A549 (cell line): Measurements from ENCODE around the gene PCGF1. TPM values are rescaled to one million over a fixed set of nuclear protein-coding genes. Genes with fewer than 3 reads are reported as not detected.

Source experiments
- ATAC-seq, 2 experiments: fragments of 200-7000 bp in 1 of 2; fragments of >200 bp in 1 of 2; cut with Nextera tagmentation in 1 of 2; cut with Tn5 transposase in 1 of 2; 3 replicates each; pipeline versions ENCODE4 v1.8.0 to v1.9.1; 2018 to 2020; ENCODE audit warnings: mild to moderate bottlenecking in 1 of 2, moderate library complexity in 1 of 2
- CTCF ChIA-PET: fragments of 300-600 bp; sonication (Branson Sonifier 250); formaldehyde crosslinking; extraction: SDS; loops from one replicate; lab custom pipeline; 2021; ENCODE audit warnings: antibody characterized with exemption, inconsistent platforms; lab: Yijun Ruan, JAX
- POLR2A ChIA-PET: fragments of 350-600 bp; formaldehyde crosslinking; extraction: SDS; loops from one replicate; lab custom pipeline; 2021; ENCODE audit warnings: antibody characterized with exemption, inconsistent platforms; lab: Yijun Ruan, JAX
- DNase-seq, 2 experiments: peaks; one replicate each; pipeline versions ENCODE4 v3.0.0 to v3.0.0-alpha.2; 2011 to 2016; ENCODE audit warnings: low read depth in 1 of 2, low spot score in 1 of 2
- FAIRE-seq: peaks from 2 replicates; lab custom pipeline; 2011; peaks lifted over from hg19 to GRCh38; lab: Jason Lieb, UNC
- H3K27ac ChIP-seq, 2 experiments: fragments of >200 bp; sonication (Bioruptor Twin); formaldehyde crosslinking; 3 replicates each; pipeline ENCODE4 v1.5.1; 2016 to 2017
- H3K4me1 ChIP-seq: fragments of >200 bp; sonication (Bioruptor Twin); formaldehyde crosslinking; 3 replicates; pipeline ENCODE4 v1.6.1; 2016
- H3K4me2 ChIP-seq: fragments of >200 bp; sonication (Bioruptor Twin); formaldehyde crosslinking; 3 replicates; pipeline ENCODE4 v1.6.1; 2016
- H3K4me3 ChIP-seq: fragments of >200 bp; sonication (Bioruptor Twin); formaldehyde crosslinking; 3 replicates; pipeline ENCODE4 v1.5.1; 2016
- H3K9me3 ChIP-seq: fragments of >200 bp; sonication (Bioruptor Twin); formaldehyde crosslinking; 3 replicates; pipeline ENCODE4 v1.6.1; 2016
- BCL3 ChIP-seq: fragments of >200 bp; sonication (Bioruptor Twin); formaldehyde crosslinking; IDR thresholded peaks from 3 replicates; pipeline ENCODE4 v1.6.1; 2016
- BHLHE40 ChIP-seq: IDR thresholded peaks from 2 replicates; pipeline ENCODE4 v1.6.1; 2012; ENCODE audit warnings: low read depth, low read length, inconsistent platforms
- EP300 ChIP-seq, 2 experiments: fragments of >200 bp; sonication (Bioruptor Twin); formaldehyde crosslinking; IDR thresholded peaks; 2 replicates in 1 of 2; 3 replicates in 1 of 2; pipeline ENCODE4 v1.6.1; 2016 to 2017
- ESRRA ChIP-seq: fragments of 150-350 bp; IDR thresholded peaks from 2 replicates; pipeline ENCODE4 v1.6.1; 2014; ENCODE audit warnings: mild to moderate bottlenecking, low read length, borderline replicate concordance
- FOSL2 ChIP-seq, 2 experiments: fragments of 450-650 bp in 1 of 2; fragments of >200 bp in 1 of 2; sonication (Bioruptor Twin) in 1 of 2; formaldehyde crosslinking; IDR thresholded peaks; 2 replicates each; pipeline versions ENCODE4 v1.5.0 to v1.6.1; 2016 to 2020; ENCODE audit warnings: mild to moderate bottlenecking in 1 of 2, moderate library complexity in 1 of 2
- FOXS1 ChIP-seq: fragments of 250-450 bp; sonication (Bioruptor Pico); IDR thresholded peaks from 2 replicates; pipeline ENCODE4 v1.5.0; 2020; ENCODE audit warnings: mild to moderate bottlenecking, moderate library complexity
- GATA3 ChIP-seq: IDR thresholded peaks from 2 replicates; pipeline ENCODE4 v1.6.1; 2012; ENCODE audit warnings: borderline replicate concordance
- HOXA7 ChIP-seq: fragments of 250-450 bp; sonication (Bioruptor Pico); IDR thresholded peaks from 2 replicates; pipeline ENCODE4 v1.5.0; 2020; ENCODE audit warnings: mild to moderate bottlenecking, moderate library complexity
- HOXB13 ChIP-seq: fragments of 250-450 bp; sonication (Bioruptor Pico); IDR thresholded peaks from 2 replicates; pipeline ENCODE4 v1.5.0; 2020; ENCODE audit warnings: low read depth, mild to moderate bottlenecking, moderate library complexity
- HOXB5 ChIP-seq: fragments of 250-450 bp; sonication (Bioruptor Pico); IDR thresholded peaks from 2 replicates; pipeline ENCODE4 v1.5.0; 2020; ENCODE audit warnings: mild to moderate bottlenecking, moderate library complexity
- JUN ChIP-seq, 2 experiments: fragments of >200 bp; sonication (Bioruptor Twin); formaldehyde crosslinking; IDR thresholded peaks; 2 replicates in 1 of 2; 3 replicates in 1 of 2; pipeline ENCODE4 v1.6.1; 2016 to 2017
- MAFK ChIP-seq: fragments of 450-650 bp; IDR thresholded peaks from 2 replicates; pipeline ENCODE4 v1.6.1; 2014; ENCODE audit not compliant: partially characterized antibody
- MYC ChIP-seq: IDR thresholded peaks from 2 replicates; pipeline ENCODE4 v1.6.1; 2012; ENCODE audit warnings: mild to moderate bottlenecking, inconsistent platforms, low read length, improper control_type of control experiment, borderline replicate concordance
- NFE2L2 ChIP-seq: fragments of 150-350 bp; conservative IDR thresholded peaks from 2 replicates; pipeline ENCODE4 v1.6.1; 2014; ENCODE audit warnings: low read length
- NPAS2 ChIP-seq: fragments of 250-450 bp; sonication (Bioruptor Pico); IDR thresholded peaks from 2 replicates; pipeline ENCODE4 v1.8.0; 2022; ENCODE audit warnings: mild to moderate bottlenecking, moderate library complexity, borderline replicate concordance
- POLR2A ChIP-seq: IDR thresholded peaks from 2 replicates; pipeline ENCODE4 v1.6.1; 2012; ENCODE audit warnings: mild to moderate bottlenecking, low read length
- POLR2AphosphoS2 ChIP-seq: conservative IDR thresholded peaks from 2 replicates; pipeline ENCODE4 v1.6.1; 2012; ENCODE audit warnings: low read length, improper control_type of control experiment, inconsistent platforms
- RAD21 ChIP-seq, 2 experiments: fragments of >200 bp in 1 of 2; sonication (Bioruptor Twin) in 1 of 2; formaldehyde crosslinking in 1 of 2; IDR thresholded peaks in 1 of 2; conservative IDR thresholded peaks in 1 of 2; 2 replicates in 1 of 2; 3 replicates in 1 of 2; pipeline ENCODE4 v1.6.1; 2012 to 2018; ENCODE audit warnings: inconsistent platforms in 1 of 2
- RCOR1 ChIP-seq: fragments of 150-350 bp; IDR thresholded peaks from 2 replicates; pipeline ENCODE4 v1.6.1; 2014; ENCODE audit warnings: antibody characterized with exemption, low read length, low read depth
- REST ChIP-seq: fragments of 200-600 bp; sonication (generic); IDR thresholded peaks from 2 replicates; pipeline ENCODE4 v1.6.1; 2016; ENCODE audit warnings: antibody characterized with exemption, mild to moderate bottlenecking, moderate library complexity
- RFX5 ChIP-seq: fragments of 450-650 bp; IDR thresholded peaks from 2 replicates; pipeline ENCODE4 v1.7.1; 2014; ENCODE audit warnings: antibody characterized with exemption, mild to moderate bottlenecking, moderate library complexity
- SMC3 ChIP-seq: fragments of >200 bp; sonication (Bioruptor Twin); formaldehyde crosslinking; IDR thresholded peaks from 3 replicates; pipeline ENCODE4 v1.6.1; 2018; ENCODE audit warnings: inconsistent platforms
- SREBF2 ChIP-seq: fragments of 450-650 bp; IDR thresholded peaks from 2 replicates; pipeline ENCODE4 v1.6.1; 2014; ENCODE audit warnings: mild to moderate bottlenecking, moderate library complexity
- TFCP2L1 ChIP-seq: fragments of 250-450 bp; sonication (Bioruptor Pico); IDR thresholded peaks from 2 replicates; pipeline ENCODE4 v1.5.0; 2021; ENCODE audit warnings: mild to moderate bottlenecking
- ZC3H11A ChIP-seq: fragments of 450-650 bp; IDR thresholded peaks from 2 replicates; pipeline ENCODE4 v1.6.1; 2014; ENCODE audit warnings: antibody characterized with exemption, mild to moderate bottlenecking
- ZNF302 ChIP-seq: fragments of 250-450 bp; sonication (Bioruptor Pico); IDR thresholded peaks from 2 replicates; pipeline ENCODE4 v1.9.0; 2021; ENCODE audit warnings: inconsistent platforms, mild to moderate bottlenecking, moderate library complexity
- ZSCAN20 ChIP-seq: fragments of 250-450 bp; sonication (Bioruptor Pico); IDR thresholded peaks from 2 replicates; pipeline ENCODE4 v1.8.0; 2022; ENCODE audit warnings: mild to moderate bottlenecking, moderate library complexity
- WGBS: methylation state at CpG from one replicate; pipeline ENCODE4 v1.1.6; 2017; ENCODE audit errors: missing lambda C conversion rate; 5-methylcytosine and 5-hydroxymethylcytosine counted together
- polyA plus RNA-seq, 4 experiments: library from polyadenylated mRNA; depleted of rRNA in 3 of 4; stranded (reverse); fragments of >200 nt; fragmentation: RNase III in 1 of 4; extraction: RNeasy Plus Mini Kit Qiagen cat#74134 plus additional on column Dnase treatment in 1 of 4; gene quantifications; 2 replicates in 3 of 4; 3 replicates in 1 of 4; pipeline ENCODE4 v1.2.3, GENCODE V29; 2011 to 2017

Gene PCGF1
- polyA plus RNA-seq, 2 of the 4 experiments (the other 2 are of a cell fraction), result 32.2 to 53.6 TPM

- 72% methylated on average over 4 of the region's 10 CpGs for WGBS
- DNase-seq (no peak), ATAC-seq (no peak), FAIRE-seq (no peak)
- peaks cover 7% of the 10 kb centered on the region; the same call in 2 of the 3 replicates for H3K4me1 ChIP-seq
- H3K9me3 ChIP-seq, result no peaks in the 10 kb centered on the region
- no peak for TF ChIP-seq ESRRA
- no peak for TF ChIP-seq TFCP2L1 (CRISPR knock-in tag)
- TF ChIP-seq ZSCAN20 (CRISPR knock-in tag), result no peak
- TF ChIP-seq BHLHE40, result no peak
- TF ChIP-seq SREBF2, result no peak
- no peak overlapping the region for H3K4me3 ChIP-seq
- no peak overlapping the region for H3K27ac ChIP-seq
- CTCF ChIA-PET, result interaction anchor here (0.8 to 8.5 kb wide), 7 partner anchors 9 to 53 kb away, joined by 3 to 92 read pairs (median 4); partner anchors contain the start of genes CCDC142 and TTC31
- POLR2A ChIA-PET, result no interaction called here
- no peak overlapping the region for H3K4me2 ChIP-seq
These were observed 28.0 kb upstream of the PCGF1 start for GRCh38 chr2:74535440-74535965.

- 83% methylated on average over 9 of the region's 12 CpGs for WGBS
- H3K27ac ChIP-seq, result no peak overlapping the region
- H3K4me1 ChIP-seq, result peaks cover 7% of the 10 kb centered on the region; the same call in 2 of the 3 replicates
- no peak overlapping the region for H3K4me3 ChIP-seq
- ChIA-PET CTCF (interaction anchor here (0.7 to 8.5 kb wide), 5 partner anchors 10 to 53 kb away, joined by 4 to 92 read pairs (median 45); partner anchors contain the start of genes CCDC142, PCGF1 and TTC31), POLR2A (no interaction called here)
- no peak overlapping the region for H3K4me2 ChIP-seq
- TF ChIP-seq ZC3H11A (no peak), HOXB13 (CRISPR knock-in tag) (no peak), POLR2A (0 out of 2 replicates have a peak, but pooled peaks have one; percentile 6)
- no peak for DNase-seq
- no peak for ATAC-seq
- H3K9me3 ChIP-seq, result no peaks in the 10 kb centered on the region
- FAIRE-seq, result no peak
These were observed 26.9 kb upstream of the PCGF1 start for GRCh38 chr2:74534411-74534810.

- CTCF ChIA-PET, result interaction anchor here (0.5 to 8.5 kb wide), 17 partner anchors 11 to 819 kb away, joined by 3 to 92 read pairs (median 6); partner anchors contain the start of genes CCDC142, LBX2, PCGF1 and TTC31
- Histone ChIP-seq H3K9me3 (no peaks in the 10 kb centered on the region), H3K4me1 (peaks cover 8% of the 10 kb centered on the region), H3K4me2 (no peak overlapping the region), H3K27ac (no peak overlapping the region), H3K4me3 (no peak overlapping the region)
- POLR2A ChIA-PET, result no interaction called here
- no peak for TF ChIP-seq RFX5
- no peak for TF ChIP-seq HOXB5
- no peak for TF ChIP-seq FOSL2 (IDR thresholded peaks at IDR 0.05)
- no peak for TF ChIP-seq FOSL2 (CRISPR knock-in tag; IDR thresholded peaks at IDR 0.05)
- TF ChIP-seq RCOR1, result no peak
- TF ChIP-seq POLR2AphosphoS2, result no peak
- no peak for TF ChIP-seq ZNF302
- TF ChIP-seq EP300 (IDR thresholded peaks at IDR 0.05), result no peak
- no peak for TF ChIP-seq NFE2L2
- WGBS, result 78% methylated on average over 4 of the region's 4 CpGs
- DNase-seq (no peak), ATAC-seq (no peak), FAIRE-seq (no peak)
These were observed 26.0 kb upstream of the PCGF1 start for GRCh38 chr2:74533464-74533863.

- FAIRE-seq (no peak), DNase-seq (peak; percentile 55 to 75), ATAC-seq (no peak)
- no peaks in the 10 kb centered on the region for H3K9me3 ChIP-seq
- ChIA-PET CTCF (interaction anchor here (0.7 to 8.5 kb wide), 32 partner anchors 10 to 293 kb away, joined by 3 to 92 read pairs (median 6); partner anchors contain the start of genes C2orf81, CCDC142, LBX2 and LOXL3), POLR2A (interaction anchor here (1.0 to 1.9 kb wide), 3 partner anchors 49 to 92 kb away, joined by 3 to 6 read pairs (median 4); partner anchors contain the start of genes CCDC142 and TTC31)
- H3K27ac ChIP-seq, result no peak overlapping the region
- H3K4me3 ChIP-seq, result no peak overlapping the region
- peaks cover 17% of the 10 kb centered on the region for H3K4me1 ChIP-seq
- no peak overlapping the region for H3K4me2 ChIP-seq
- TF ChIP-seq HOXB5 (no peak), GATA3 (no peak), ESRRA (no peak), RAD21 (conservative IDR thresholded peaks at IDR 0.05 in 1 of 2, IDR thresholded peaks at IDR 0.05 in 1 of 2) (peak; percentile 74 to 80), JUN (IDR thresholded peaks at IDR 0.05) (no peak), MYC (no peak), REST (no peak), FOSL2 (IDR thresholded peaks at IDR 0.05) (no peak), FOSL2 (CRISPR knock-in tag; IDR thresholded peaks at IDR 0.05) (no peak), MAFK (peak; percentile 82), SMC3 (peak; percentile 50), FOXS1 (CRISPR knock-in tag) (no peak), EP300 (IDR thresholded peaks at IDR 0.05) (no peak), SREBF2 (no peak), HOXA7 (CRISPR knock-in tag) (no peak), BCL3 (no peak), HOXB13 (CRISPR knock-in tag) (no peak), NPAS2 (no peak)
These were observed 24.7 kb upstream of the PCGF1 start for GRCh38 chr2:74532222-74532621.
